ENCODE measurements around the gene RCCD1. TPM values are rescaled to one million over a fixed set of nuclear protein-coding genes. Genes with fewer than 3 reads are reported as not detected.
A peak's percentile ranks its signal among the peaks of the same experiment; 100 is the strongest.
"Not testable (repeated sequence)": the region's sequence is repeated elsewhere in the genome, so short reads cannot be mapped to it uniquely, and the experiment has no call there.

The RCCD1 gene
- total RNA-seq, 2 donors from 2014 or later, result 5.1 to 7.4 TPM

DNA sequence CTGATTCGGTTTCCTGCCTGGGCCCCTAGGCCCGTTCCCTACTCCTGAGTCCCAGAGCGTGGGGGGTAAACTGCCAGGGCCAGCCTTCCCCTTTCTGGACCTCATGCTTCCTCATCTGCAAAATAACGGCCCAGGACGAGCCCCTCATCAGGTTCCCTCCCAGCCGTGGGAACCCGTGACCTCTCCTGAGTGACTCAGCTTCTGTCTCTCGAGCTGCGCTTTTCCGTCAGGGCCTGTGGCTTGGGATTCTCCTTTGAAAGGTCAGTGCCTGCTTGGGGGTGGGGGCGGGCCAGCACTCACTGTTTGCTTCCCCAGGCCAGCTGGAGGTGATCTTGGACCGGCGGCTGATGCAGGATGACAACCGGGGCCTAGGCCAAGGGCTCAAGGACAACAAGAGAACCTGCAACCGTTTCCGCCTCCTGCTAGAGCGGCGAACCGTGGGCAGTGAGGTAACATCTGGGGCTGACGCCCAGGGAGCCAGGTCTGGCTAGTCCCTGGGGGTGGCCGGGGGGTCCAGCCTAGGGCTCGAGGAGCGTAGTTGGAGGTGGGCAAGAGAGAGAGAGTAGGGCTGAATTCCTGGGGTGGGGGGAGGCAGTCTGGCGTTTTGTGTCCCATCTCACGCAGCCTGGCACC, 38.8 kb upstream of the RCCD1 start:
- DNase-seq (ENCODE audit: low spot score), result peak; percentile 91
- intact Hi-C loops (cut with DNase I), result loop anchor here in 1 of 2 donors (5.0 kb wide), 1 partner anchor 1304 kb away; no protein-coding TSS in a partner anchor

DNA sequence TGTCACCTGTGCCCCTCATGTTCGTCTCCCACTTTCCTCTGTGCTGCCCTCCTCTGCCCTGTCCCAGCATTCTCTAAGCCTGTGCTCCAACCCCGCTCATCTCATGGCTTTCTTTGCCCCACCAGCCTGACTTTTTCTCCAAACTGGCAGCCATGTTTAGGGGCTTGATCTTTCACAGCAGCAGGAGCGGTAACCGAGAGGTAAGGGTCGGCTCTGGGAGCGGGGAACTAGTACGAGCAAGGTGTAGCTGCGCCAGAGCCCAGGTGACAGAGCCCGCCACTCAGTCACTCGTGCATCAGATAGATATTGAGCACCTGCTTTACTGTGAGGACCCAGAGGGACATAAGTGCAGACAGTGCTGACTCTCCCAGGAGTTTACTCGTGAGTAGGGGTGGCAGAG, 38.2 kb upstream of the RCCD1 start:
- intact Hi-C loops (cut with DNase I), result loop anchor here in 1 of 2 donors (5.0 kb wide), 1 partner anchor 1304 kb away; no protein-coding TSS in a partner anchor
- DNase-seq (ENCODE audit: low spot score), result no peak

DNA sequence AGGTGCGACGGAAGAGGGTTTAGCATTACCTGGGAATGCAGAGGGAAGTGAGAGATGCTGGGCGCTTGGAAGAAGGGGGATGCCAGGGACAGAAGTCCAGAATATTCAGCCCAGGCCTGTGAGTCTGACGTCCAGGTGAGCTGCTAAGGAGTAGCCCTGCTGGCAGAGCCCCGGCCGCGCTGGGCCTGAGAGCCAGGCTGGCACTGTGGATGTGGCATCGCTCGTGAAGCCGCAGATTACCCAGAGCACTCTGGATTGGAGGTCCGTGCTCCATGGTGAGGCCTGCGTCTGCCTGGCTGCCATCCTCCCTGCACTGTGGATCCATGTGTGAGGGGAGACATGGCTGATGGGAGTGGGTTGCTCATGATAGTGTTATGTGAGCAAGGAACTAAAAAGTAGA, 37.1 kb upstream of the RCCD1 start:
- no peak for DNase-seq (ENCODE audit: low spot score)
- intact Hi-C loops (cut with DNase I), result loop anchor here in 1 of 2 donors (5.0 kb wide), 1 partner anchor 1305 kb away; no protein-coding TSS in a partner anchor

DNA sequence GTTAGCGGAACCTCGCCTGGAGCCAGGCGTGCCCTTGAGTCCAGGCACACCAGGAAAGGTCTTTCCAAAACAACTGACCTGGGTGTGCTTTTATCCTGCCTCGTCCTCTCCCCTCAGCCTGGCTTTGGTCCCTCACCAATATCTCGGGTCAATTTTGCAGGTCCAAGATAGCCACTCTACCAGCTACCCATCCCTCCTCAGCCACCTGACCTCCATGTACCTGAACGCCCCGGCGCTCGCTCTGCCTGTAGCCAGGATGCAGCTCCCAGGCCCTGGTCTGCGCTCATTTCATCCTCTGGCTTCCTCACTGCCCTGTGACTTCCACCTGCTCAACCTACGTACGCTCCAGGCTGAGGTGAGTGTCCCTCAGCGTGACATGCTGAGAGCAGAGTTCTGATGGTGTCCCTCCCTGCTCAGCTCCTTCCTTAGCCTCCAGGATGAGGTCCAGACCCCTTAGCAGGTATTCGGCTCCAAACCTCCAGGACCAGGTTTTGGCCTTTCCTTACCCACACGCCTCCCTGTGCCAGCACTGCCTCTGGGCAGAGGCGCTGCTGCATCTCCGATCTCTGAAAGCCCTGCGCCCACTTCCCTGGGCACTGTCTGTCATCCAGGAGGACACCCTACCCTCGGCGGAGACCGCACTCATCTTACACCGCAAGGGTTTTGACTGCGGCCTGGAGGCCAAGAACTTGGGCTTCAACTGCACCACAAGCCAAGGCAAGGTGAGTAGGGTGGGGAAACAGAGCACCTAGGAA, 36.5 kb upstream of the RCCD1 start:
- intact Hi-C loops (cut with DNase I), result loop anchor here in 1 of 2 donors (5.0 kb wide), 1 partner anchor 1306 kb away; no protein-coding TSS in a partner anchor
- DNase-seq (ENCODE audit: low spot score), result no peak

DNA sequence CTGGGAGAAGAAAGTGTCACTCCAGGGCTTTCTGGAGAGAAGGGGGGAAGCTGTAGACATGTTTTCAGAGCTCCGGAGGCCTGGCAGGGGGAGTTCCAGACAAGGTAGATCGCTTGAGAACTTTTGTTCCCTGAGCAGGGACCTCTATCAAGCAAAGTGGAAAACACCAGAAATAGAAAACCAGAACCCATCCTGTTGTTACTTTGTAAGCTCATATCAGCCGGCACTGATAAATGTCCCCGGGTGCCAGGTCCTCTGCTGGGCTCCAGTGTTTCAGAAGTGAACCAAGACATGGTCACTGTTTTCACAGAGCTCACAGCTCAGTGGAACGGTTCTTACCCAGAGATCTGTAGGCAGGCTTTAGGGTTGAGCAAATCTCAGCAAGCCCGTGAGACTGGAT, 35.8 kb upstream of the RCCD1 start:
- DNase-seq (ENCODE audit: low spot score), result no peak
- intact Hi-C loops (cut with DNase I), result loop anchor here in 1 of 2 donors (5.0 kb wide), 1 partner anchor 1307 kb away; no protein-coding TSS in a partner anchor

DNA sequence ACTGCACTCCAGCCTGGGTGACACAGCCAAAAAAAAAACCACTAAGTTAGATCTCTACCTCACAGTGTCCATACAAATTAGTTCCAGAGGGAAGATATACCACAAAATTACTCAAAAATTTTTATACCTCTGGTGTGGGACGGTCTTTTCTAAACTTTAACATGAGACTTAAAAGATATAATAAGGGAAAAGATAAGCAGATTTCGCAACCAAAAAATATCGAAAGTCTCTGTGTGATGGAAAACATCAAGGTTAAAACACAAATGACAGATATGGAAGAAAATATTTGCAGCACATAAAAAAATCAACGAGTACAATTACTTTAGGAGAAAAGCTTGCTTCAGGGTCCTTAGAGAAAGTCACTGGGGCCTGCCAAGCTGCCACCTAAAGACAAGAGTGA, 32.8 kb upstream of the RCCD1 start:
- intact Hi-C loops (cut with DNase I), result no loop called here

DNA sequence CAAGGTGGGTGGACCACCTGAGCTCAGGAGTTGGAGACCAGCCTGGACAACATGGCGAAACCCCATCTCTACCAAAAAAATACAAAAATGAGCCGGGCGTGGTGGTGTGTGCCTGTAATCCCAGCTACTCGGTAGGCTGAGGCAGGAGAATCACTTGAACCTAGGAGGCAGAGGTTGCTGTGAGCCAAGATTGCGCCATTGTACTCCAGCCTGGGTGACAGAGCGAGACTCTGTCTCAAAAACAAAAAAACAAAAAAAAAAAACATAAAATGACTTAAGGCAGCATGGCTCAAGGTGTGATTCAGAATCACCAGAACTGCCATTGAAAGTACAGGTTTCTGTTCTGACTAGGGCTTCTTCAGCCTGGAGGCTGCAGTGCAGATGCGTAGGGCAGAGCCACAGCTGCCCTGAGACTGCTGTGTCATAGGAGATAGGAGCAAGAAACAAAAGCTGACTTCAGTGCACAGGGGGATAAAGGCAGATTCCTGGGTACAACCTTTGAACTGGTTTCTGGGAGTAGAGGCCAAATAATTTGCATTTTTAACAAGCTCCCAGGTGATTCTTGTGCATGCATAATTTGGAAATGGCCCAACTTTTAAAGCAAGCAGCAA, 31.9 kb upstream of the RCCD1 start:
- intact Hi-C loops (cut with DNase I); DNase-seq (ENCODE audit: low spot score): not testable (repeated sequence)

More for the DNA sequence above, 32.8 kb upstream of the RCCD1 start:
- DNase-seq (ENCODE audit: low spot score), result no peak

DNA sequence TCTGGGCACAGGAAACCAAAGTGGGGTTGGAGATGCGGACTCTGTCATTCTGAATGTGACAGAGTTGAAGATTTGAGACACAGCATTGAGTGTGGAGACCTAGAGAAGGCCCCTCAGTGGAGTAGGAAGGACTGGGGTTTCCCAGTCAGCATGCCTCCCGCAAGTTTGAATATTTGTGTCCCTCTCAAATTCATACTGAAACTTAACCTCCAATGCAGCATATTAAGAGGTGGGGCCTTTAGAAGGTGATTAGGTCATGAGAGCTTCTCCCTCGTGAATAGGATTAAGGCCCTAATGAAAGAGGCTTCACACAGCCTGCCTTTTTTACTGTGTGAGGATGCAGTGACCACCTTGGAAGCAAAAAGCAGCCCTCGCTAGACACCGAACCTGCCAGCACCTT, 30.3 kb upstream of the RCCD1 start:
- intact Hi-C loops (cut with DNase I), result no loop called here
- no peak for DNase-seq (ENCODE audit: low spot score)

DNA sequence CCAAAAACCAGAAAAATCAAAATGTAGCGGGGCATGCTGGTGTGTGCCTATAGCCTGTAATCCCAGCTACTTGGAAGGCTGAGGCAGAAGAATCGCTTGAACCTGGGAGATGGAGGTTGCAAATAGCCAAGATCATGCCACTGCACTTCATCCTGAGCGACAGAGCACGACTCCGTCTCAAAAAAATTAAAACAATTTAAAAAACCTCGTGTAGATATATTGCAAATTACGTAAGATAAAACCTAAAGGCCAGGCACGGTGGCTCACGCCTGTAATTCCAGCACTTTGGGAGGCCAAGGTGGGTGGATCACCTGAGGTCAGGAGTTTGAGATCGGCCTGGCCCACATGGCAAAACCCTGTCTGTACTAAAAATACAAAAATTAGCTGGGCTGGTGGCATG, 27.9 kb upstream of the RCCD1 start:
- intact Hi-C loops (cut with DNase I); DNase-seq (ENCODE audit: low spot score): not testable (repeated sequence)

DNA sequence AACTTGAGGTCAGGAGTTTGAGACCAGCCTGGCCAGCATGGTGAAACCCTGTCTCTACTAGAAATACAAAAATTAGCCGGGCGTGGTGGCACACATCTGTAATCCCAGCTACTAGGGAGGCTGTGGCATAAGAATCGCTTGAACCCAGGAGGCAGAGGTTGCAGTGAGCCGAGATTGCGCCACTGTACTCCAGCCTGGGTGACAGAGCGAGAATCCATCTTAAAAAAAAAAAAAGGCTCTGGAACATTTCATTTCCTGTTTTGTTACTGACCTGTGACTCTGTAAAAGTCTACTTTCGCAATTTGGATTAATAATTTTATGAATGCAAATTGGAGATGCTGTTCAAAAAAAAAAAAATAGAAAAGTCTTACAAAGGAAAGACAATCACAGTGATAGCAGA, 26.6 kb upstream of the RCCD1 start:
- intact Hi-C loops (cut with DNase I); DNase-seq (ENCODE audit: low spot score): not testable (repeated sequence)

DNA sequence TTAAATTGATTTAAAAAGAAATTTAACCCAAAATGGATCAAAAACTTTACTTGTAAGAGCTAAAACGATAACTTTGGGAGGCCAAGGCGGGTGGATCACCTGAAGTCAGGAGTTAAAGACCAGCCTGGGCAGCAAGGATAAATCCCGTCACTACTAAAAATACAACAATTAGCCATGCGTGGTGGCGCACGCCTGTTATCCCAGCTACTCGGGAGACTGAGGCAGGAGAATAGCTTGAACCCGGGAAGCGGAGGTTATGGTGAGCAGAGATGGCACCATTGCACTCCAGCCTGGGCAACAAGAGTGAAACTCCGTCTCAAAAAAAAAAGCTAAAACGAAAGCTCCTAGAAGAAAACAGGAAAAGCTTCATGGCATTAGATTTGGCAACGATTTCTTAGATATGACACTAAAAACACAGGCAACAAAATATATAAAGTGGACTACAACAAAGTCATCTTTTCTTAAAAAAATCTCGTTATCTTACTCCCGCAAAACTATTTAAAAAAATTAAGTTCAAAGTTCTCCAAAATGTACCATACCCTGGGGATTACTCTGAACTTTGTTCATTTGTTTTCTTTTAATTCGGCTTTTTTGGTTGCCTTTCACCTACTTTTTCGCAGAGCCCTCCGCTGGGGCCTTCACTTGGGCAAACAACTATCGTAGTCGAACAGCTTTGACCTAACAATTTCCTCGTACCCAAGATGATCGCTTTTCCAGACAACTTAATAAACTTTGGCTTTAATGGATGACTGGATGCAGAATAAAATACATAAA, 25.3 kb upstream of the RCCD1 start:
- no peak for DNase-seq (ENCODE audit: low spot score)
- intact Hi-C loops (cut with DNase I), result no loop called here

DNA sequence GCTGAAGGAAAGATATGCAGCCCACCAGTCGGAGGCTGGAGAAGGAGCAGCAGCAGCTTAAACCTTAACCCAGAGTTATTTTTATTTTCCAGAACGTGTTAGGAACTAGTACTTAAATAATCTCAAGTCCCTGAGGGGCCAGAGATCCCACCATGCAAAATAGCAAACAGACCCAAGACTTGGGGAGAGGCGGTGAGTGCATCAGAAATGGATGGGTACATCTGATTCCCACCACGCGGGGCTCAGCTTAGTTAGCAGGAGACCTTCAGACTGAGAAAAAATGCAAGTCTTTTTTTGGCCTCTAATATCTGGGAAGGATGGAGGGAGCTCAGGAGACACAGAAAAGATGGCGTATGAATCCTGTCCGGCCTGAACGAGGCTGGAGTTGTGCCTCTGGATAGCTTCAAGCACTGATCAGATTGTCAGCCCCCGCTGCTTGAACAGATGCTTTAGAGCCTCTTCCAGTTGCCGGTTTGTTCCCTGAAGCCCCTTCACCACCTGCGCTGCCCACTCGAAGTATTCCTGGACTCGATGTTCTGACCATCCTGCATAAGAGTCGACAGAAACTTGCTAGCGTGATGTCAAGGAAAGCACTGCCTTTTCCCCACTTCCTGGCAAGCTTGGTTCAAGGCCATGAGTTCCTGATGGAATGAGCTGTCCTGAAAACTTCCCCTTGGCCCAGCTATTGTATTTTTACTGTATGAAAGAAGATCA, 23.7 kb upstream of the RCCD1 start:
- intact Hi-C loops (cut with DNase I), result no loop called here
- DNase-seq (ENCODE audit: low spot score), result no peak

DNA sequence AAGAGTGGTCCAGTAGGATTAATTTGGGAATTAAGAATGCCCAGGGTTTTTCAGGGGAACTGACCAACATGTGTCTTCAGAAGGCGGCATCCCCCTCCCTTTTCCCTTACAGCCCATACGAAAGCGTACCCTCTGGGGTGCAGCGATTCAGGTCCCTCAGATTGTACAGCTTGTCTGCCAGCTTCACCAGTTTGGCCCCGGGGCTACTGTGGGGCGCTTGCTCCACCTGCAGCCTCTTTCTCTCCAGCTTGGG, 23.2 kb upstream of the RCCD1 start:
- intact Hi-C loops (cut with DNase I), result no loop called here
- DNase-seq (ENCODE audit: low spot score), result no peak

DNA sequence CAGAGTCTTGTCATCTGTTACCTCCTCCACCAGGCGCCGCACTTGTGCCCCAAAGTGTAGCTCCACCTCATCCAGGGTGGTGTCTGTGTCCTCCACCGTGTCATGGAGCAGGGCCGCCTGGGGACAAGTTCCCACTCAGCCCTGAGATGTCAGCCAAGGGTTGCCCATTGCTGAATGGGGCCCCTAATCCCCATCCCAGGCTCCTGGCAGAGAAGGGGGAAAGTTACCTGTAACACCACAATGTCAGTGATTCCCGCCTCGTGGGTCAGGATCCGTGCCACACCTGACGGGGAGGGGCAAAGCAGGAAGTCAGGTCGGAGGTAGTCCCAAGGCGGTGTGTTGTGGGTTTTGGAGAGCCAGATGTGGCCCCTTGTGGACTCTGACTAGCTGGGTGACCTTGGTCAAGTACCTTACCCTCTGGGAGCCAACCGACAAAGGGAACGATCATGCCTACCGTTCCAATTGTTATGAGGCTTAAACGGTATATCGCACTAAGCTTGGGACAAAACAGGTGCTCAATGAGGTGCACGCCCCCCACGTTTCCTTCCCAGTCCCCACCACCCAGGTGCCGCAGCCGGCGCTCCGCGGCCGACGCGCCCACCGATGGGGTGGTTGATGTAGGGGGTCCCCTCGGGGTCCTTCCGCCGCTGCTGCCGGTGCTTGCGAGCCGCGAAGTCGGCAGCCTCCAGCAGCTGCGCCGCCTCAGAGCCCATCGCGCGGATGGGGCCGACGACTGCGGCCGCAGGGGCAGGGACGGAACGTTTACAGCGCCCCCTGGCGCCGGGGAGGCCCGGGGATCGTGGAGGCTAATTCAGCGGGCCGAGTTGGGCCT, 22.6 kb upstream of the RCCD1 start, which contains the start of gene HDDC3:
HDDC3 (minus strand) TSS at position 722 of the 832 bp plus-strand sequence; CDS start at position 713, 9 bp downstream.
- peak; percentile 98 for DNase-seq (ENCODE audit: low spot score)
- intact Hi-C loops (cut with DNase I), result no loop called here

DNA sequence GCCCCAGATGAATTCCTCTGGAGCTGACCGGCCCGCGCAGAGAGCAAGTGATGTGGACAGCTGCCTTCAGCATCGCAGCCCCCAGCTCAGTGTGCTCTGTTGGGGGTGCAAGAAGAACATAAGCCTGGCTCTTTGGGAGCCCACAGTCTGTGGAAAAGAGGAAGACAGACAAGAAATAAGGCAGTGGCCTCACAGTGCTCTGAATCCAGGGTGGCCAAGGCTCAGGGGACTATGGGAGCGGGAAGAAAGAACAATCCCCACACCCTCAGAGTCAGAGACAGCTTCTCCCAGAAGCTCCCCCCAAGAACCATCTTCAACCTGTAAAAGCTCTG, 22.1 kb upstream of the RCCD1 start:
- no peak for DNase-seq (ENCODE audit: low spot score)
- intact Hi-C loops (cut with DNase I), result no loop called here

DNA sequence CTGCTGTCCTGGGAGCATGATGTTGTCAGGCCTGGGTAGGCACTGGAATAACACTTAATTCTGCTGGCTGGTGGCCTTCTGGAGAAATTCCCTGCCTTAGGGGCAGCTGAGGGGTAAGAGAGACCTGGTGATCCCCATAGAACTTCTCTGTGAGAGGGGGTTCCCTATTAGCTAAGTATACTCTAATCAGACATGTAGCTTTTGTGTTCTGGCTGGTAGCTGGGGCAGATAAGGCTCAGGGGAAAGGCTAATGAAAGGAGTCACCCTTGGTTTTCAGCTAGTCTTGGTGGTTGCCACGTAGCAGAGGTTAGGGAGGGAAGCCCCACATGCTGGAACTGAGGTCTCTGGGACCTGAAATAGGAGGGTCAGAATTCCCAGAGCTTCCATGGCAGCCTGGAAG, 21.4 kb upstream of the RCCD1 start:
- intact Hi-C loops (cut with DNase I), result no loop called here
- DNase-seq (ENCODE audit: low spot score), result no peak

DNA sequence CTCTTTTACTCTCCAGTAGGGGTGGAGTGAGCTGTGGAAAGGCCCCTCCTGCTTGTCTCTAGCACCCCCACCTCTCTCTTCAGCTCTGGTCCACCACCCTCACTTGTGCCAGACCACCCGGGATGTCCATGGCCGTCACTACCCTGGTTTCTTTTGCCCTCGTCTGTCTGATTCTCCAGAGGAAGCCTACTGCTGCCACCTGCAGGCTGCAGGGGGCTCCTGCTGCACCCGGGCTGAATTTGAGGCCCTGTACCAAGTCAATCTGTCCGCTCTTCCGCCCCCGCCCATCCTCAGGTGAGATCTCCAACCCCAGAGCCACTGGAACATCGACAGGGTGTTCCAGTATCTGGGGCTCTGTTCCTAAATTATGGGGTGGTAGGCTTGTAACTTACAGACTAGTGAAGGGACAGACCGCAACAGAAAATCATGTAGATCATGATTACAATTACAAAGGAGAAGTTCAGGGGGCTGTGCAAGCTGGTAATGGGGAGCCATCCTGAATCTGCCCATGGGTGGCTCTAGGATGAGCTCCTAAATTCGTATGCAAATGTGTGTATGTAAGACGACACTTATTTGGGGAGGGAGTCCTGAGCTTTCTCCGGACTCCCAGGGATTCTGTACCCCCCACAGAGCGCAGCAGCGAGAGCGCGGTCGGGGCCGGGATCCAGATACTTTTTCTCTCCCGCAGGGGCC, 20.3 kb upstream of the RCCD1 start:
- intact Hi-C loops (cut with DNase I), result no loop called here
- DNase-seq (ENCODE audit: low spot score), result peak; percentile 94
